ENCODE data around the gene AHCY.
A peak's percentile ranks its signal among the peaks of the same experiment; 100 is the strongest.

AHCY gene

GRCh38 chr20:34316196-34316814 lies 13.2 kb upstream of the AHCY start:
- peaks cover 41% of the 10 kb centered on the region for H3K27me3 ChIP-seq (ENCODE audit: low read depth, low read length)
- no peaks in the 10 kb centered on the region for H4K20me1 ChIP-seq (ENCODE audit: insufficient read depth, low read length)
- no peak overlapping the region for H3K27ac ChIP-seq (ENCODE audit: low read length)
- H3K9me3 ChIP-seq (ENCODE audit: insufficient read depth, low read length), result no peaks in the 10 kb centered on the region
- no peak overlapping the region for H3K4me2 ChIP-seq (ENCODE audit: low read length)
- H2AFZ ChIP-seq (ENCODE audit: low read depth, low read length), result no peak overlapping the region
- H3K36me3 ChIP-seq (replicated peaks; ENCODE audit: low read depth, low read length), result no peaks in the 10 kb centered on the region
- no peak overlapping the region for H3K9ac ChIP-seq (ENCODE audit: low read length)
- no peaks in the 10 kb centered on the region for H3K79me2 ChIP-seq (ENCODE audit: low read length)
- no peak overlapping the region for H3K4me3 ChIP-seq (ENCODE audit: low read length)
- peaks cover 5% of the 10 kb centered on the region for H3K4me1 ChIP-seq (ENCODE audit: low read length)
- no peak for TF ChIP-seq EZH2phosphoT487 (IDR thresholded peaks at IDR 0.05; ENCODE audit: low read depth)
- no peak for TF ChIP-seq CTCF (IDR thresholded peaks at IDR 0.05; ENCODE audit: low read depth, low read length)

- Histone ChIP-seq H2AFZ (ENCODE audit: low read depth, low read length) (no peak overlapping the region), H3K79me2 (ENCODE audit: low read length) (no peaks in the 10 kb centered on the region), H3K4me2 (ENCODE audit: low read length) (no peak overlapping the region), H3K4me1 (ENCODE audit: low read length) (peaks cover 5% of the 10 kb centered on the region), H3K27ac (ENCODE audit: low read length) (no peak overlapping the region), H3K4me3 (ENCODE audit: low read length) (no peak overlapping the region), H4K20me1 (ENCODE audit: insufficient read depth, low read length) (no peaks in the 10 kb centered on the region), H3K27me3 (ENCODE audit: low read depth, low read length) (peaks cover 36% of the 10 kb centered on the region), H3K36me3 (replicated peaks; ENCODE audit: low read depth, low read length) (no peaks in the 10 kb centered on the region), H3K9me3 (ENCODE audit: insufficient read depth, low read length) (no peaks in the 10 kb centered on the region), H3K9ac (ENCODE audit: low read length) (no peak overlapping the region)
- TF ChIP-seq CTCF (IDR thresholded peaks at IDR 0.05; ENCODE audit: low read depth, low read length), result no peak
- TF ChIP-seq EZH2phosphoT487 (IDR thresholded peaks at IDR 0.05; ENCODE audit: low read depth), result no peak
Measured at GRCh38 chr20:34315236-34315635, 12.1 kb upstream of the AHCY start.

GRCh38 chr20:34312544-34313217 lies 9.5 kb upstream of the AHCY start:
- H3K4me3 ChIP-seq (ENCODE audit: low read length), result peak overlapping the region; percentile 67
- no peaks in the 10 kb centered on the region for H3K9me3 ChIP-seq (ENCODE audit: insufficient read depth, low read length)
- peaks cover 25% of the 10 kb centered on the region for H3K27me3 ChIP-seq (ENCODE audit: low read depth, low read length)
- TF ChIP-seq EZH2phosphoT487 (IDR thresholded peaks at IDR 0.05; ENCODE audit: low read depth) (no peak), CTCF (IDR thresholded peaks at IDR 0.05; ENCODE audit: low read depth, low read length) (peak; percentile 100)
- peaks cover 5% of the 10 kb centered on the region for H3K4me1 ChIP-seq (ENCODE audit: low read length)
- peak overlapping the region; percentile 71 for H2AFZ ChIP-seq (ENCODE audit: low read depth, low read length)
- no peaks in the 10 kb centered on the region for H3K79me2 ChIP-seq (ENCODE audit: low read length)
- peak overlapping the region; percentile 61 for H3K4me2 ChIP-seq (ENCODE audit: low read length)
- H3K27ac ChIP-seq (ENCODE audit: low read length), result no peak overlapping the region
- H4K20me1 ChIP-seq (ENCODE audit: insufficient read depth, low read length), result no peaks in the 10 kb centered on the region
- H3K36me3 ChIP-seq (replicated peaks; ENCODE audit: low read depth, low read length), result no peaks in the 10 kb centered on the region
- H3K9ac ChIP-seq (ENCODE audit: low read length), result no peak overlapping the region

GRCh38 chr20:34312024-34312460 lies 8.9 kb upstream of the AHCY start:
- peaks cover 25% of the 10 kb centered on the region for H3K27me3 ChIP-seq (ENCODE audit: low read depth, low read length)
- TF ChIP-seq EZH2phosphoT487 (IDR thresholded peaks at IDR 0.05; ENCODE audit: low read depth), result no peak
- no peak for TF ChIP-seq CTCF (IDR thresholded peaks at IDR 0.05; ENCODE audit: low read depth, low read length)
- no peaks in the 10 kb centered on the region for H4K20me1 ChIP-seq (ENCODE audit: insufficient read depth, low read length)
- H2AFZ ChIP-seq (ENCODE audit: low read depth, low read length), result peak overlapping the region; percentile 8; the same call in 1 of the 2 replicates
- H3K9me3 ChIP-seq (ENCODE audit: insufficient read depth, low read length), result no peaks in the 10 kb centered on the region
- H3K79me2 ChIP-seq (ENCODE audit: low read length), result no peaks in the 10 kb centered on the region
- no peak overlapping the region for H3K9ac ChIP-seq (ENCODE audit: low read length)
- H3K4me2 ChIP-seq (ENCODE audit: low read length), result peak overlapping the region; percentile 61
- H3K4me1 ChIP-seq (ENCODE audit: low read length), result peaks cover 5% of the 10 kb centered on the region
- no peaks in the 10 kb centered on the region for H3K36me3 ChIP-seq (replicated peaks; ENCODE audit: low read depth, low read length)
- no peak overlapping the region for H3K27ac ChIP-seq (ENCODE audit: low read length)
- H3K4me3 ChIP-seq (ENCODE audit: low read length), result peak overlapping the region; percentile 67
